Heart left ventricle (tissue), 16 donors: Measurements from ENCODE around the gene SGCA. TPM values are rescaled to one million over a fixed set of nuclear protein-coding genes. Genes with fewer than 3 reads are reported as not detected.

Experiments
- ATAC-seq, 4 donors: fragments of 200-7000 bp; cut with Tn5 transposase; one replicate each; pipeline ENCODE4 v1.9.1; 2020 to 2022; ENCODE audit warnings: moderate library complexity in 4 of 4, mild to moderate bottlenecking in 3 of 4, moderate number of reproducible peaks in 1 of 4
- DNase-seq, 5 donors: peaks; one replicate each; pipeline ENCODE4 v3.0.0-alpha.2; 2020
- H3K27ac ChIP-seq, 12 donors: fragments of 200-600 bp; sonication (generic) in 4 of 12; one replicate each; pipeline versions ENCODE4 v1.5.0 to v1.8.0; 2016 to 2022; ENCODE audit warnings: mild to moderate bottlenecking in 2 of 12
- H3K27me3 ChIP-seq, 9 donors: fragments of 200-600 bp; sonication (generic) in 2 of 9; one replicate each; pipeline versions ENCODE4 v1.5.1 to v1.8.0; 2016 to 2022; ENCODE audit warnings: mild to moderate bottlenecking in 3 of 9
- H3K36me3 ChIP-seq, 9 donors: fragments of 200-600 bp; sonication (generic) in 2 of 9; one replicate each; pipeline versions ENCODE4 v1.5.0 to v1.8.0; 2018 to 2022; ENCODE audit warnings: mild to moderate bottlenecking in 2 of 9
- H3K4me1 ChIP-seq, 12 donors: fragments of 200-600 bp; sonication (generic) in 4 of 12; one replicate each; pipeline versions ENCODE4 v1.5.0 to v1.8.0; 2016 to 2022; ENCODE audit warnings: mild to moderate bottlenecking in 3 of 12
- H3K4me3 ChIP-seq, 12 donors: fragments of 200-600 bp; sonication (generic) in 4 of 12; one replicate each; pipeline versions ENCODE4 v1.5.0 to v1.8.0; 2017 to 2022; ENCODE audit warnings: mild to moderate bottlenecking in 9 of 12, moderate library complexity in 4 of 12
- H3K9me3 ChIP-seq, 12 donors: fragments of 200-600 bp; sonication (generic) in 4 of 12; one replicate each; pipeline versions ENCODE4 v1.5.0 to v1.8.0; 2016 to 2022; ENCODE audit warnings: mild to moderate bottlenecking in 1 of 12
- POLR2A ChIP-seq, 2 donors: fragments of 450-650 bp; IDR thresholded peaks; one replicate each; pipeline ENCODE4 v1.6.1; 2017; ENCODE audit warnings: antibody characterized with exemption in 2 of 2, mild to moderate bottlenecking in 2 of 2, moderate library complexity in 2 of 2
- WGBS, 4 donors: extraction: QIAGEN DNeasy Blood & Tissue Kit in 2 of 4; methylation state at CpG; one replicate each; pipeline versions ENCODE4 v1.1.5 to v1.1.7; 2013 to 2018; 5-methylcytosine and 5-hydroxymethylcytosine counted together
- intact Hi-C, 10 donors: fragments of 100-400 bp; cut with DNase I; formaldehyde crosslinking; loops; one replicate each; pipeline versions ENCODE4 v1.11.1 to v1.14.2; 2022
- polyA plus RNA-seq, 2 donors: library from polyadenylated mRNA; stranded (reverse); fragments of 200-250 nt; gene quantifications; one replicate each; pipeline ENCODE4 v1.2.3, GENCODE V29; 2013
- total RNA-seq, 9 donors: library from RNA; depleted of rRNA in 2 of 9; stranded (reverse); fragments of >200 nt in 2 of 9; fragmentation: NEBNext Ultra II Directional in 3 of 9; extraction: Animal tissue kit (Norgen Biotek cat#: 25700) in 3 of 9; gene quantifications; one replicate each; pipeline versions ENCODE4 v1.1.0 to v1.2.4, GENCODE V29; 2016 to 2023
- TF ChIP-seq, protein P1 (sequence below), 12 donors: fragments of 200-600 bp; sonication (generic) in 4 of 12; IDR thresholded peaks; one replicate each; pipeline versions ENCODE4 v1.5.0 to v1.8.0; 2018 to 2022; ENCODE audit warnings: antibody characterized with exemption in 12 of 12, mild to moderate bottlenecking in 5 of 12
- donor health status: ischemic (EF 13 %, LVEDD 7.1; RV severe dilation, severe dysfunction).
- donor health status: healthy with polysubstance abuse.
- donor health status: DM: no; HTN: yes; CAD: no.
- donor health status: DM: no; HTN: no; CAD: no.
- donor health status: ischemic (EF 25% LVEDD 6.9; RV normal size, moderate dysfunction).
- donor health status: ischemic (EF 25% LVEDD 5.7; RV mildly dilated, moderate dysfunction).
- donor health status: healthy.
- donor health status: DM: yes; HTN: yes; CAD: no.
- donor health status: ischemic (EF 35%, LVEDD 5.7; RV mildly dilated, moderate dysfunction).
- donor health status: nonischemic (EF 11% LVEDD 7.7; RV severe dilation, severe dysfunction).
- donor health status: DM: yes; HTN: yes; CAD: no.
- donor health status: PGD.
- donor health status: ischemic (EF 29% LVEDD 5.4; RV normal size, mild dysfunction).
- donor health status: nonischemic (EF 23%, LVEDD 6.1; RV moderate dilation, normal function).

SGCA gene
- total and polyA plus RNA-seq, 11 donors = 96.5 to 225 (median 151) TPM

DNA sequence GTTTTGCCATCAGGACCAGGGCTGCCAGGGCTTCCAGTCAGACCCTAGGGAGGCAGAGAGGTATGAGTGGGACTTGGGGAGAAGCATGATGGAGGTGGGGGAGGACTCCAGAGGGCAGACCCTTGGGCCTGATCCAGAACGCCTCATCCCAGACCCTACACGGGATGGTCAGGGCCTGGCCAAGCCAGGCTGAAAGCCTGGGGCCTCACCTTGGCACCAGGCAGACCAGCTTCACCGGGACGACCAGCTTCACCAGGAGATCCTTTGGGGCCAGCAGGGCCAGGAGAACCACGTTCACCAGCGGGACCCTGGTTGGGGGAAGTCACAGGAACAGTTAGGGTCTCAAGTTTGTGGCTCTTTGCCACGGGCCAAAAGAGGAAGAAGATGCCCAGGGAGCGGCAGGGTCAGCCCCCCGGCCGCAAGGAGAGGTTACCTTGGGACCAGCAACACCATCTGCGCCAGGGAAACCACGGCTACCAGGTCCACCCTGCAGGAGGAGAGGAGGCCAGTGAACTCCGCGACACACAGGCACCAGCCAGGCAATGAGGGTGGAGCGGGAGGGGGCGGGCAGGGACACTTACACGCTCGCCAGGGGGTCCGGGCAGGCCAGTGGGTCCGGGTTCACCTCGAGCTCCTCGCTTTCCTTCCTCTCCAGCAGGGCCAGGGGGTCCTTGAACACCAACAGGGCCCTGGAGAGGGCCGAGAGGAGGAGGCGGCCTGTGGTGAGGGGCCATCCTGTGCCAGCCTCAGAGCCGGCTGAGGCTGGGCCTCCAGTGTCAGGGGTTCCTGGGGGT, 28.5 kb downstream of the SGCA start:
- TF ChIP-seq, protein P1, sequence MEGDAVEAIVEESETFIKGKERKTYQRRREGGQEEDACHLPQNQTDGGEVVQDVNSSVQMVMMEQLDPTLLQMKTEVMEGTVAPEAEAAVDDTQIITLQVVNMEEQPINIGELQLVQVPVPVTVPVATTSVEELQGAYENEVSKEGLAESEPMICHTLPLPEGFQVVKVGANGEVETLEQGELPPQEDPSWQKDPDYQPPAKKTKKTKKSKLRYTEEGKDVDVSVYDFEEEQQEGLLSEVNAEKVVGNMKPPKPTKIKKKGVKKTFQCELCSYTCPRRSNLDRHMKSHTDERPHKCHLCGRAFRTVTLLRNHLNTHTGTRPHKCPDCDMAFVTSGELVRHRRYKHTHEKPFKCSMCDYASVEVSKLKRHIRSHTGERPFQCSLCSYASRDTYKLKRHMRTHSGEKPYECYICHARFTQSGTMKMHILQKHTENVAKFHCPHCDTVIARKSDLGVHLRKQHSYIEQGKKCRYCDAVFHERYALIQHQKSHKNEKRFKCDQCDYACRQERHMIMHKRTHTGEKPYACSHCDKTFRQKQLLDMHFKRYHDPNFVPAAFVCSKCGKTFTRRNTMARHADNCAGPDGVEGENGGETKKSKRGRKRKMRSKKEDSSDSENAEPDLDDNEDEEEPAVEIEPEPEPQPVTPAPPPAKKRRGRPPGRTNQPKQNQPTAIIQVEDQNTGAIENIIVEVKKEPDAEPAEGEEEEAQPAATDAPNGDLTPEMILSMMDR (IDR thresholded peaks at IDR 0.05) = no peak
- no peak for TF ChIP-seq POLR2A (IDR thresholded peaks at IDR 0.05)
- H3K27ac ChIP-seq = peak overlapping the region in 2 of 12 donors; percentile 90 to 95

DNA sequence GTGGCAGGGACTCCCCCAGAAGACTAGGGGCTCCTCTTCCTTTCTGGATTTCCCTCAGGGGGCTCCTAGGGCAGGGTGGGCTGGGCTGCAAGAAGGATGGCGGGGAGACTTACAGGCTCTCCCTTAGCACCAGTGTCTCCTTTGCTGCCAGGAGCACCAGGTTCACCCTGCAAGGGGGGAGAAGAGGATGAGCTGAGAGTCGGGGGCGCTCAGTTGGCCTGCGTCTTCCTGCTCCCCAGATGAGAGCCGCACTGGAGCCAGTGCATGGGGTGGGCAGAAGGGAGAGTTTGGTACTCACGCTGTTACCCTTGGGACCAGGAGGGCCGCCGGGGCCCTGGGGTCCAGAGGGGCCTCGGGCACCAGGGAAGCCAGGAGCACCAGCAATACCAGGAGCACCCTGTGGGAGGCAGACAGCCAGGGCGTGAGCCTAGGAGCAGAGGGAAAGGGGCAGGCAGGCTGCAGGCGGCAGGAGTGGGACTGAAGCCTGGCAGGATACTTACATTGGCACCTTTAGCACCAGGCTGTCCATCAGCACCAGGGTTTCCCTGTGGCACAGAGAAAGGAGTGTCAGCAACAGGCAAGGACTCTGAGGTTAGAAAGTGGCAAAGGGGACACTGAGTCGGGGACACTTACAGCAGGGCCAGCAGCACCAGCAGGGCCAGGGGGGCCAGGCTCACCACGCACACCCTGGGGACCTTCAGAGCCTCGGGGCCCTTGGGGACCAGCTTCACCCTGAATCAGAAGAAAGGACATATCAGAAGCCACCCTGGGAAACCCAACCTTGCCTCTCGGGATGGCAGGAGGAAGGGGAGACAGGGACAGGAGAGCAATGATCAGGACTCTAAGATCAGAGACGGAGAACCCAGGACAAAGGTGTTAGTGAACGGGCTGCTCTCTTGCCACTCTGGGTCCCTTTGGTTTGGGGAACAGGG, 29.4 kb downstream of the SGCA start:
- peak overlapping the region in 4 of 12 donors; percentile 8 to 95 (median 68) for H3K27ac ChIP-seq
- WGBS, 4 donors = 66 to 82% (median 80%) methylated on average over 11 to 17 of the region's 17 CpGs
- H3K36me3 ChIP-seq = peaks cover 0 to 95% (median 75%) of the 10 kb centered on the region in 9 donors
- DNase-seq (peak in 1 of 5 donors; percentile 28), ATAC-seq (no peak)
- TF ChIP-seq POLR2A (IDR thresholded peaks at IDR 0.05) = no peak
- TF ChIP-seq, protein P1 (IDR thresholded peaks at IDR 0.05) = no peak
- no peaks in the 10 kb centered on the region for H3K9me3 ChIP-seq
- H3K4me3 ChIP-seq = no peak overlapping the region
- peaks cover 0 to 8% (median 0%) of the 10 kb centered on the region in 9 donors for H3K27me3 ChIP-seq
- intact Hi-C loops = no loop called here
- H3K4me1 ChIP-seq = peaks cover 0 to 48% (median 11%) of the 10 kb centered on the region in 12 donors

More for the DNA sequence above, 28.5 kb downstream of the SGCA start:
- peak in 1 of 5 donors; percentile 48 for DNase-seq
- H3K4me3 ChIP-seq = no peak overlapping the region
- peaks cover 0 to 2% (median 0%) of the 10 kb centered on the region in 9 donors for H3K27me3 ChIP-seq
- WGBS, 4 donors = 74 to 82% (median 80%) methylated on average over 12 to 25 of the region's 25 CpGs
- no peak for ATAC-seq
- intact Hi-C loops = no loop called here
- H3K9me3 ChIP-seq = no peaks in the 10 kb centered on the region
- peaks cover 0 to 100% (median 83%) of the 10 kb centered on the region in 9 donors for H3K36me3 ChIP-seq
- peaks cover 0 to 40% (median 7%) of the 10 kb centered on the region in 12 donors for H3K4me1 ChIP-seq

DNA sequence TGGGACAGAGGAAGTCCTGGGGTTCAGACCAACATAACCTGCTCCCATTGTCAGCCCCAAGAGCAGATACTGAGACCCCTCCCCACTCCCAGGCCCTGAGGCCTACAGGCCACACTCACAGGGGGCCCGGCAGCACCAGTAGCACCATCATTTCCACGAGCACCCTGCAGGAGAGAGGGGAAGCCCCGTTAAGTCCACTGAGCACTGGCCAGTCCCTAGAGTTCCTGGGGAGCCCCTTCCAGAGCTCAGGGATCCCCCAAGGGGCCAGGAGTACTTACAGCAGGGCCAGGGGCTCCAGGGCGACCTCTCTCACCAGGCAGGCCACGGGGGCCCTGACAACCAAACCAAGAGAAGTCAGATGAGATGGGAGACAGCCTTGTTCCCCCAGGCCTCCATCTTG, 30.2 kb downstream of the SGCA start:
- DNase-seq = no peak
- H3K27ac ChIP-seq = peak overlapping the region in 4 of 12 donors; percentile 34 to 95 (median 68)
- TF ChIP-seq, protein P1 (IDR thresholded peaks at IDR 0.05) = no peak
- no peak for TF ChIP-seq POLR2A (IDR thresholded peaks at IDR 0.05)

More for the DNA sequence above, 30.2 kb downstream of the SGCA start:
- H3K9me3 ChIP-seq = no peaks in the 10 kb centered on the region
- peaks cover 0 to 48% (median 16%) of the 10 kb centered on the region in 12 donors for H3K4me1 ChIP-seq
- H3K27me3 ChIP-seq = peaks cover 0 to 12% (median 2%) of the 10 kb centered on the region in 9 donors
- intact Hi-C loops = no loop called here
- no peak for ATAC-seq
- 72 to 81% (median 76%) methylated on average over 5 of the region's 5 CpGs for WGBS, 4 donors
- no peak overlapping the region for H3K4me3 ChIP-seq
- peaks cover 0 to 87% (median 67%) of the 10 kb centered on the region in 9 donors for H3K36me3 ChIP-seq
